Measurements from ENCODE around the gene FOXK1. TPM values are rescaled to one million over a fixed set of nuclear protein-coding genes. Genes with fewer than 3 reads are reported as not detected.

Gene FOXK1
- total RNA-seq, 1 experiment from 2014 or later: 21.8 TPM

DNA sequence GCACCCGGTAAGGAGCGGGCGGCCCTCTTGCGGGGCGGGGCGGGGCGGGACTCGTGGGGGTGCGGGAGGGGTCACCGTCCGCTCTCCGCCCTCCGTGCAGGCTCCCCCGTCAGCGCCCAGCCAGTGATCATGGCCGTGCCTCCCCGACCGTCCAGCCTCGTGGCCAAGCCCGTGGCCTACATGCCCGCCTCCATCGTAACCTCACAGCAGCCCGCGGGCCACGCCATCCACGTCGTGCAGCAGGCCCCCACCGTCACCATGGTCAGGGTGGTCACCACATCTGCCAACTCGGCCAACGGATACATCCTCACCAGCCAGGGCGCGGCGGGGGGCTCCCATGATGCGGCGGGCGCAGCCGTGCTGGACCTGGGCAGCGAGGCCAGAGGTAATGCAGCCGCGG is 77.1 kb downstream of the FOXK1 start:
- Histone ChIP-seq H3K4me3 (no peak overlapping the region), H3K9me3 (no peaks in the 10 kb centered on the region), H3K36me3 (peaks cover 60% of the 10 kb centered on the region), H3K27me3 (no peaks in the 10 kb centered on the region)
- no peak for DNase-seq

DNA sequence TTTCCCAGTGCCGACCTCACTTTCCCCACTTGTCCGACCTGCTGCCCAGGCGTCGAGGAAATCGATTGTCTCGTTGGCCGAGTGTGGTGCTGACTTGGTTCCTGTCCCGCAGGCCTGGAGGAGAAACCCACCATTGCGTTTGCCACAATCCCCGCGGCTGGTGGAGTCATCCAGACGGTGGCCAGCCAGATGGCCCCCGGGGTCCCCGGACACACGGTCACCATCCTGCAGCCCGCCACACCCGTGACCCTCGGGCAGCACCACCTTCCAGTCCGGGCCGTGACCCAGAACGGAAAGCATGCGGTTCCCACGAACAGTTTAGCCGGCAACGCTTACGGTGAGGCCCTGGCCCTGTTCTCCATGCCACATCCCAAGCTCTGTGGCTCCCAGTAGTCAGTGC is 78.9 kb downstream of the FOXK1 start:
- DNase-seq: no peak
- Histone ChIP-seq H3K27me3 (no peaks in the 10 kb centered on the region), H3K9me3 (no peaks in the 10 kb centered on the region), H3K36me3 (peaks cover 55% of the 10 kb centered on the region), H3K4me3 (no peak overlapping the region)

DNA sequence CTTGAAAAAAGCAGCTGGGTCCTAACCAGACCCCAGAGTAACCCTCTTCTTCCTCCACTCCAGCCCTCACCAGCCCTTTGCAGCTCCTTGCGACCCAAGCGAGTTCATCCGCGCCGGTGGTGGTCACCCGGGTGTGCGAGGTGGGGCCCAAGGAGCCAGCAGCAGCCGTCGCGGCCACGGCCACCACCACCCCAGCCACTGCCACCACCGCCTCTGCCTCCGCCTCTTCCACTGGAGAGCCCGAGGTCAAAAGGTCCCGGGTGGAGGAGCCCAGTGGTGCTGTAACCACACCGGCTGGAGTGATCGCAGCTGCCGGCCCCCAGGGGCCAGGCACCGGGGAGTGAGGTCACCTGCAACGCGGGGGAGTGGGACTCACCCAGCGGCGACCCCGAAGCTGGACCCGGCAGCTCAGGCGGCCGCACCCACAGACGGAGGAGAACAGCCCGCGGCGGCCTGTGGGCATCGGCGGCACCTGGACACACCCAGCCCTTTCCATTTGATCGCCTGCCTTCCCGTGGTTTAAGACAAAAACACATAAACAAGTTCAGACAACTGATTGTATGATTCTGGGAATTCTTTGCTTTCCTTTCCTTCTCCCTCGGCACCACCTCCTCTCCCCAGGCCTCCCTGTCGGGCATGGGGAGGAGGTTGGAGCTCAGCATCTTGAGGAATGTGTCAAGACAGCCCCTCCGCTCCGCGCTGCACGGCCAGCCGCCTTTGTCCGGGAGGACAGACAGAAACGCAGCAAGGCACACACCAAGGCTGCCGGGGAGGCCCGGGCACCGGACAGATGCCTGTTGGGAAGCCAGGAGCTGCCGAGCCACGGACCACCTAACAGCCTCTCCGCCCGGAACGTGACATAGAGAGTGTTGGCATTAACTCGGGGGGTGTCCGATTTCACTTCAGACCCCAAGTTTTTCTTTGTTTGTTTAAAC is 80.3 kb downstream of the FOXK1 start:
- Histone ChIP-seq H3K4me3 (no peak overlapping the region), H3K27me3 (no peaks in the 10 kb centered on the region), H3K9me3 (no peaks in the 10 kb centered on the region), H3K36me3 (peaks cover 56% of the 10 kb centered on the region)
- DNase-seq: no peak

DNA sequence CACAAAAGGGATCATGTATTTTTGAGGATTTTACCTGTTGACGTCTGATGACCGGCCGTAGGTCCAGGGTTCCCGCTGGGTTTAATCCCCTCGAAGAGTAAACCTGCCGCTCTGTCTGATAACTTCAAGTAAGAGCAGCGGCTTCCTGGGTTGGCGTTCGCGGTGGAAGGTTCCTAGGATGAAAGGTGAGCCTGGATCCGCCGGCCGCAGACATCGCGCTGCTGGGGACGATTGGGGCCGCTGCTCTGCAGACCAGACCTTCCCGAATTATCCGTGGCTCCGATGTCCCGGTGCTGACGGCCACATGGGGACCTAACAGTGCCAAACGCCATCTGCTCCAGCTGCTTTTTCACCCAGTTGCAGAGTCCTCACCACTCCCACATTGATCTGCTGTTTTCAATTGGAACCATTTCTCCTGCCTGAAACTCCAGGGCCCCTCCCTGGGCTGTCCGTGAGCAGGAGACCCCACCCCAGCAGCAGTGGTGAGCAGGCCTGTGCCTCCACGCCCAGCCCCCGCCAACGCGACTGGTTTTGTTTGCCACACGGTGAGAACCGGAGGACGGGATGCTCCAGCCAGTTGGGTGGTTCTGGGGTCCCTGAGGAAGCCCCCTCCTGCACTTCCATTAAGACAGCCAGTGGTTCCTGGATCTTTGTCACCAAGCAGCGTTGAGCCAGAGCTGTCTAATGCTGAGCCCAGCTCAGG is 81.1 kb downstream of the FOXK1 start:
- no peak for DNase-seq
- peaks cover 56% of the 10 kb centered on the region for H3K36me3 ChIP-seq
- no peaks in the 10 kb centered on the region for H3K9me3 ChIP-seq
- no peaks in the 10 kb centered on the region for H3K27me3 ChIP-seq
- H3K4me3 ChIP-seq: no peak overlapping the region

DNA sequence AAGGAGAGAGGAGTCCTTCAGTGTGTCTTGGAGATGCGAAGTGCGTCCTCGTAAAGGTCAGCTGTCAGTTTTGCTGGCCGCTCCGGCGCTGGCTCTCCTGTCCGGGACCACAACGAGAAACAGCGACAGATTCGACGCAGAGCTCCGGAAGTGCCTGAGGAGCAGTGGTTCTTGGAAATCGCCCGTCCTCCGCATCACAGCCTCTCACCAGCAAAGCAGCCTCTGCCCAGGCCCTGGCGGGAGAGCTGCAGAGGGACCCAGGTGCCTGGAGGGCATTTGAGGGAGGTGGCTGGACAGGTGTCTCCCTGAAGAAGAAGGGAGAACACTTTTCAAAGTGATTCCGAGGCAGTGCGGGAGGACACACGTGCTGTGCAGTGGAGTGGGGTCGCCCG is 81.7 kb downstream of the FOXK1 start:
- DNase-seq: no peak
- Histone ChIP-seq H3K4me3 (no peak overlapping the region), H3K9me3 (no peaks in the 10 kb centered on the region), H3K36me3 (peaks cover 52% of the 10 kb centered on the region), H3K27me3 (no peaks in the 10 kb centered on the region)

DNA sequence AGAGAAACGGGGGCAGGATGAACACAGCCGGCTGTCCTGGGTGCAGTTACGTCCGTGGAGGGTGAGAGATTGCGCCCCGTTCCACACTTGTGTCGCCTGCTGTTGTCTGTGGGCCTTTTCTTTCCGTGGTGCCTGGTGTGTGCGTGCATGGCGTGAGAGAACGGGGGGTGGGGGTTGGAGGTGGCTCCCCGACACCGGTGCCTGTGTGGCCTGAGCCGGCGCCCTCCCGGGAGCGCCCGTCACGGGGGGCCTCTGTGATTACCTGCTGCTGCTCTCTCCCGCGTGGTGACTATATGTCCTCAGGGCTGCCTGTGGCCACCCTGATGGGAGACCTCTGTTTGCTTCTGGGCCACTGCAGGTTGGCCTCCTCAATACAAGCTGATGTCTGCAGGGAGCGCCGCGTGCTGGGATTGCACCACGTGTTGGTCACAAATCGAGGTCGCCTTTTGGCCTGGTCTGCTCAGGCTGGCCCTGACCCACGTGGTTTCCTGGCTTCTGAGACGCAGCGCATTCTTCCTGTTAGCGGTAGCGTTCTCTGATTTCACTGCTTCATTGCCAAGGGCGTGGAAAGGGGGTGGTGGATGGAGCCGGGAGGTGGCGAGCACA is 82.4 kb downstream of the FOXK1 start:
- DNase-seq: no peak

DNA sequence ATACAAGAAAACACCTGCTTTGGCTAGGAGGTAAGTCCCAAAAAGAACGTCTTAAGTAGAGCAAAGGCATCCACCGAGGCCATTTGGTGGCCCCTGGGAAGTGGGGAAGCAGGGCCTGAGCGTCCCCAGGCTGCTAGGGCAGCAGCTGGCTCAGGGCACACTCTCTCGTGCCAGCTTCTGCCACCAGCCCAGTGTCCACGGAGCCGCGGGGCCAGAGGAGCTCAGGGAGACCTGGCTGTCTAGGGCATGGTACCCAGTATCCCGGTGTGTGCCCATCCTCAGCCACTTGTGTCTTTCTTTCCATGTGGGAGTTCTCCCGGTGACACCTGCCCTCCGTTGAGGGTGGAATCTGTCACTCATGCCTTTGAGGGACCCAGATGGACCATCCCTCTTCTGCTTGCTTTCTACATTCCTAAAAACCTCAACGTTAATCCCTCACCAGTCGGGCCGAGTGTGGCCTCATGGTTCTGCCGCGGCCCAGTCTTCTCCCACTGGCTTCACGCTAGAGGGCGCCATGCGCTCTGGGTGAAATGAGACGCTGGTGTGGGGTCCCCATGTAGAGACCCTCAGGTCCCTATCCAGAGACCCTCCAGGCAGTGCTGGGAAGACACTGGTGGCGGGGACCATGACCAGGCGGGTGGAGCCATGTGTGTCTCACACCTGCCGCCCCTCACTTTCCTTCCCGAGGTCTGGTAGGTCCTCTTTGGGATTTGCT is 83.8 kb downstream of the FOXK1 start:
- Histone ChIP-seq H3K4me3 (no peak overlapping the region), H3K27me3 (no peaks in the 10 kb centered on the region), H3K9me3 (no peaks in the 10 kb centered on the region), H3K36me3 (peaks cover 42% of the 10 kb centered on the region)
- DNase-seq: no peak

More for the DNA sequence above, 82.4 kb downstream of the FOXK1 start:
- no peaks in the 10 kb centered on the region for H3K9me3 ChIP-seq
- no peak overlapping the region for H3K4me3 ChIP-seq
- no peaks in the 10 kb centered on the region for H3K27me3 ChIP-seq
- H3K36me3 ChIP-seq: peaks cover 51% of the 10 kb centered on the region

DNA sequence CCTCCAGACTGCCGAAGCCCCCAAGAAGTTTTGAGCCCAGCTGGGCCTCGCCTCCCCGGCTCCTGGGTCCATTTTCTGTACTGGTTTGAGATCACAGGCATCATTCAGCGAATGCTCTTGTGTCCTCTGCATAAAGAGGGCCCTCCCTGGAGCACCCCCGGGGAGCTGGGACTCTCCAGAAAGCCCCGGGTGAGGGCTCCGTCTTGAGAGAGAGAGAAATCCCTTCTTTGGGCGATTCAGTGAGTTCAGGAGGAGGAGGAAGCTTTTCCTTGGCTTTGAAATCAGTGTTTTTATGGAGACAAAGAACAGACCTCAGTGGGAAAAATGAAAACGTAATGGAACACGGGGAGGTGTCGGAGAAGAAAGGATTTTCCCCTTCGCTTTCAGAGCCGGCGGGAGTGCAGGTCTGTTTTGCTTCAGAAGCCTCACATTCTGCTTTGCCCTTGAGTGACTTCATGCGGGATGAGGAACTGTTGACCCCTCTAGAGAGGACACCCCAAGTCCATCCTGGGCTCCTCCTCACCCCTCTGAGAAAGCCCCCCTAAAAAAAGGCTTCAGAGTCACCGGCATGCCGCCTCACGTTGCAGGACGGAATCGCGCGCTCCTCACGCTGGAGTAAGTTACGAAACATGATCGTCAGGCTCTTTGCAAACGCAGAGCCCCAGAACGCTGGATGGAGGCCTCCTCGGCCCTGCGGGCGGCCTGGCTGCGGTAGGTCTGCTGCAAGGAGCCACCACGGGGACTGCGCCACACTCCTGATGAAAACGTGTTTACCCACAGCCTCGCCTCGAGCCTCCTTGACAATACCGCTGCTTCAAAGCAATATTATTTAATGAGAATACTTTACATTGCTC is 84.8 kb downstream of the FOXK1 start:
- peaks cover 36% of the 10 kb centered on the region for H3K36me3 ChIP-seq
- no peak for DNase-seq
- no peak overlapping the region for H3K4me3 ChIP-seq
- H3K27me3 ChIP-seq: no peaks in the 10 kb centered on the region
- no peaks in the 10 kb centered on the region for H3K9me3 ChIP-seq

DNA sequence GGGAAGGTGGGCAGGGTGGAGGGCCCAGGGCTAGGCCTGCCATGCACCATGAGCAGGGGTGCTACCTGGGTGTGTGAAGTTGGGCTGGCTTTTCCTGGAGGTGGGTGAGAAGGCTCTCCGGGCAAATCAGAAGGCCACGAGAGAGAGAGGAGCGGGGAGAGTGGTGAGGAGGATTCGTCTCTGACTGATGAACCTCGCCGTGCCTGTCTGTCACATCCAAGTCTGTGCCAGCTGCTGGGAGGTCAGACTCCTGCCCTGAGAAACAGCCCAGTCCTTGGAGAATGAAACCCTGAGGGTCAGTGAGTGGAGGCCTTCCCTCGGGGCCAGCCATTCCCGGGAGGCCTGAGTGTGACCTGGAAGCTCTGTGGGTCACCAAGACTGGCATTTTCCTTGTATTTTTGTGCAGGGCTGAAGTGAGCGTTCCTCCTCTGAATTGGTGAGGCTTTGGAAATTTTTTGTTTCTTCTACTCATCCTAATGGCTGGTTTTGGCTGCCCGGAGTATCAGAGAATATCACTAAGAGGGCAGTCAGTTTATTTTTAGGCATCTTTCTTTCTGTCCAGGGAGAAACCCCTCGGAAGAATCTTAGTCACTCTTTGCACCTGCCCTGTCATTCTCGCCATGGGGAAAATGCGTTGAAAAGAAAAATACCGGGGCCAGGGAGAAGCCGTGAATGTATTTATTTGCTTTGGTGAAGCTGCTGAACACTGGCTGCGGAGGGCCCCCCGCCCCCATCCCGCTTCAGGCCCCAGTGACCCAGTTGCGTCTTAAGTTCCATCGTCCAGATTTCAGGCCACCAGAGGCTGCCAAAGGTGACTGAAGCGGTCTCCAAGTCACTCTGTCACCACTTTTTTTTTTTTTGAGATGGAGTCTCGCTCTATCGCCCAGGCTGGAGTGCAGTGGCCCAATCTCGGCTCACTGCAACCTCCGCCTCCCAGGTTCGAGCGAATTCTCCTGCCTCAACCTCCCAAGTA is 86.8 kb downstream of the FOXK1 start:
- no peaks in the 10 kb centered on the region for H3K27me3 ChIP-seq
- no peak overlapping the region for H3K4me3 ChIP-seq
- no peak for DNase-seq
- H3K36me3 ChIP-seq: peaks cover 17% of the 10 kb centered on the region
- no peaks in the 10 kb centered on the region for H3K9me3 ChIP-seq

DNA sequence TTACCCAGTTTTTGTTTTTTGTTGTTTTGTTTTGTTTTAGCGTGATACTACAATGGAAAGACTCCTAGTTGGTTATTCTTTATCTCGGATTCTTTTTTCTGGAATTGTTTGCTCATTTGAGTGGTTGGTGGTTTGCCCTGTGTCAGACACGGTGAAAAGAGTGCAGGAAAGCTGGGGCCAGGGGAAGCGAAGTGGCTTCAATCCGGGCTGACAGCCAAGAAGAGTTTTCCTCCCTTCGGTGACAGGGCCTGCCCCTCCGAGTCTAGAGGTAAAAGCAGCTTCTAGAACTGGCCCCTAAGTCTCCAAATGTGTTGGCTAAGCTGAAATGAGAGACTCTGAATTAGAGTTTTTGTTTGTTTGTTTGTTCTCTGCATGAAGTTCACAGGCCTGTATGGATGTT is 87.7 kb downstream of the FOXK1 start:
- H3K36me3 ChIP-seq: peaks cover 16% of the 10 kb centered on the region; the same call in 1 of the 2 replicates
- no peak overlapping the region for H3K4me3 ChIP-seq
- no peak for DNase-seq
- H3K27me3 ChIP-seq: no peaks in the 10 kb centered on the region
- H3K9me3 ChIP-seq: no peaks in the 10 kb centered on the region

DNA sequence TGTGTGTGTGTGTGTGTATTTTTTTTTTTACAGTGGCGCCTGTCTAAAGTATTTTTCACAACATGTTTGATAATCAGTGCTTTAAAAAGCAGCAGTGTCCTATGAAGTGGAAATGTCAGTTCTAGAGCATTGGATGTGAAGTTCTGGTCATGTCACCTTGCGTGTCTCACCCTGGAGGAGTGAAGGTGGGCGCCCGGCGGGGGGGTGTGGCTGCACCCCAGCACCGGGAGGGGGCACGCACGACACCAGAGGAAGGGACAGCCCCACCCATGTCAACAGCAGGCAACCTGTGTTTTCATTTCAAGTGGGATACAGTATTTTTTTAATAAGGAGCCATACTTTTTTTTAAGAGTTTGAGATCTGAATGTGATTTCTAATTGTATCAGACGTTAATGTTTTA is 88.8 kb downstream of the FOXK1 start:
- peaks cover 9% of the 10 kb centered on the region; the same call in 1 of the 2 replicates for H3K36me3 ChIP-seq
- no peak for DNase-seq
- H3K4me3 ChIP-seq: no peak overlapping the region
- H3K27me3 ChIP-seq: no peaks in the 10 kb centered on the region
- no peaks in the 10 kb centered on the region for H3K9me3 ChIP-seq

DNA sequence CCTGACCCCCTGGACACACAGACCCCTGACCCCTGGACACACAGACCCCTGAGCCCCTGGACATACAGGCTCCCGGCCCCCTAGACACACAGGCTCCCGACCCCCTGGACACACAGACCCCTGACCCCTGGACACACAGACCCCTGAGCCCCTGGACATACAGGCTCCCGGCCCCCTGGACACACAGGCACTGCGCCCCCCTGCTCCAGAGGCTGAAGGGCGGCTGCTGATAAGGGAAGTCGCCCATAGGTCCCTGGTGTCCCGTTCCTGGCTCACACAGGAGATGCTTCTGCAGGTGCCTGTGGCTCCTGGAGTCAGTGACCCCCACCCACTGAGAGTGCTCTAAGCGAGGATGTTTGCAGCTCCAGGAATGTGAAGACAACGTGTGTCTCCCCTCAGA is 89.6 kb downstream of the FOXK1 start:
- no peaks in the 10 kb centered on the region for H3K27me3 ChIP-seq
- H3K9me3 ChIP-seq: no peaks in the 10 kb centered on the region
- no peak for DNase-seq
- no peak overlapping the region for H3K4me3 ChIP-seq
- H3K36me3 ChIP-seq: peaks cover 5% of the 10 kb centered on the region; the same call in 1 of the 2 replicates

DNA sequence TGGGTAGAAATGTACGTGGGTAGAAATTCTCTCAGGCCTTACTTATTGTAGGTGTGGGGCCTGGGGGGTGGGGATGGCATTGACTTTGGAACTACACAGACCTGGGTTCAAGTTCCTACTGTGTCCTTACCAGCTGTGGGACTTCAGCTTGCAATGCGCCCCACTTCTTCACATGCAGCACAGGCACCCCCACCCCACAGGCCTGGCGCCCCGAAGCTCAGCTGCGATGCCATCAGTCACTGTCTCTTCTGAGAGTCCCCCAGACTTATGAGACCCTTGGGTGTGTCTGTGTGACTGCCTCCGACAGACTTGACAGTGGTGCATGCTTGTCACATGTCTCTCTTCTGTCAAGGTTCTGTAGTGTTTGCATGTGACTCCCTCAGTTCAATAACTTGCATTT is 90.2 kb downstream of the FOXK1 start:
- no peaks in the 10 kb centered on the region for H3K27me3 ChIP-seq
- no peak for DNase-seq
- no peaks in the 10 kb centered on the region for H3K9me3 ChIP-seq
- H3K36me3 ChIP-seq: peaks cover under 1% of the 10 kb centered on the region; the same call in 1 of the 2 replicates
- no peak overlapping the region for H3K4me3 ChIP-seq

DNA sequence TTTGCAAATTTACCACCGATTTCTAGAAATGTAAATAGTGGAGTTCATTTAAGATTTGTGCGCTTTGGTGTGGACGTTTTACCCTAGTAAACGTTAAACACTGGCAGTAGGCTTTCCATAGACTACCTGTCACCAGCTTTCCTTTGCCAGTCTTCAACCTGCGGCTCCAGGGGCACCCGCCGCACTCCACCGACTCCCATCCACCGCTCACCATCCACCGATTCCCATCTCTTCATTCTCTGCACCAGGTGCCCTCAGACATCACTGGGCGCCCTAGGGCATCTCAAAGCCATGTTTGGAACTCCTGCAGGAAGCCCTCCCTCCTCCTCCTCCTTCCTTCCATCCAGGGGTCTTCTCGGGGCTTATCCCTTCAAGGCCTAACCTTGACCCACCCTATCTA is 91.9 kb downstream of the FOXK1 start:
- Histone ChIP-seq H3K27me3 (no peaks in the 10 kb centered on the region), H3K9me3 (no peaks in the 10 kb centered on the region), H3K36me3 (peaks cover 3% of the 10 kb centered on the region; the same call in 1 of the 2 replicates), H3K4me3 (no peak overlapping the region)
- DNase-seq: no peak
